Right atrium auricular region (tissue), 2 donors: ENCODE measurements around the gene SLC6A11. TPM values are rescaled to one million over a fixed set of nuclear protein-coding genes. Genes with fewer than 3 reads are reported as not detected.

Source experiments
- DNase-seq: peaks from one replicate; pipeline ENCODE4 v3.0.0-alpha.2; 2019; ENCODE audit warnings: low spot score
- H3K27ac ChIP-seq, 2 donors: fragments of 200-600 bp; sonication (generic); 1 replicate in 1 of 2; 2 replicates in 1 of 2; pipeline ENCODE4 v1.5.1; 2016 to 2019
- H3K27me3 ChIP-seq, 2 donors: fragments of 200-600 bp; sonication (generic); one replicate each; pipeline versions ENCODE4 v1.5.1 to v1.6.0; 2017 to 2019
- H3K36me3 ChIP-seq: fragments of 200-600 bp; sonication (generic); one replicate; pipeline ENCODE4 v1.5.1; 2016
- H3K4me1 ChIP-seq, 2 donors: fragments of 200-600 bp; sonication (generic); one replicate each; pipeline versions ENCODE4 v1.5.1 to v1.6.0; 2017 to 2019
- H3K4me3 ChIP-seq, 2 donors: fragments of 200-600 bp; sonication (generic); 1 replicate in 1 of 2; 2 replicates in 1 of 2; pipeline ENCODE4 v1.5.1; 2017 to 2019; ENCODE audit warnings: mild to moderate bottlenecking in 1 of 2, moderate library complexity in 1 of 2
- H3K9me3 ChIP-seq, 2 donors: fragments of 200-600 bp; sonication (generic); one replicate each; pipeline ENCODE4 v1.5.1; 2019
- CTCF ChIP-seq, 2 donors: fragments of 200-600 bp; sonication (generic); IDR thresholded peaks; one replicate each; pipeline ENCODE4 v1.5.1; 2019; ENCODE audit warnings: antibody characterized with exemption in 2 of 2
- total RNA-seq, 2 donors: library from RNA; depleted of rRNA; stranded (reverse); fragments of >200 nt; gene quantifications; one replicate each; pipeline ENCODE4 v1.1.0, GENCODE V29; 2016

SLC6A11 gene
- total RNA-seq, 2 donors from 2014 or later, result not detected

DNA sequence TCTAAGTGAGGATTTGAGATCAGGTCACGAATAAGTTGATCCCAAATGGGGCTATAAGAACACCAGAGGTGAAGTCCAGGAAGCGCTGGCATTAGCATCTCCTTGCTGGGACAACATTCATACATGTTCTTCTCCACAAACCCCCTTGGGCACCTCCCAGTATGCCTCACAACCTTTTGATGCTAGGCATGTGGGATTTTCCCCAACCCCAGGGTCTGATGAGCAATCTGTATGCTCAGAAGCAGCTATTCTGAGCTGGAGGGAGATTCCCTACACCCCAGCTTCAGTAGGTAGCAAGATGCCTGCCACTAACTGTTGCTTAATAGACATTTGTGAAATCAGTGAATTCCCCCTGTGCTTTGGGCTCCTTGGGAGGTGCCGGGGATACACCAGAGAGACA lies 32.2 kb downstream of the SLC6A11 start:
- no peak for TF ChIP-seq CTCF (IDR thresholded peaks at IDR 0.05)
- H3K9me3 ChIP-seq, result no peaks in the 10 kb centered on the region
- no peaks in the 10 kb centered on the region for H3K36me3 ChIP-seq
- H3K4me1 ChIP-seq, result no peaks in the 10 kb centered on the region
- H3K4me3 ChIP-seq, result no peak overlapping the region
- DNase-seq, result no peak
- H3K27me3 ChIP-seq, result no peaks in the 10 kb centered on the region
- H3K27ac ChIP-seq, result no peak overlapping the region

- Histone ChIP-seq H3K36me3 (no peaks in the 10 kb centered on the region), H3K27ac (no peak overlapping the region), H3K4me1 (no peaks in the 10 kb centered on the region), H3K27me3 (no peaks in the 10 kb centered on the region), H3K9me3 (no peaks in the 10 kb centered on the region), H3K4me3 (no peak overlapping the region)
- TF ChIP-seq CTCF (IDR thresholded peaks at IDR 0.05), result no peak
- DNase-seq, result no peak
Observed at GRCh38 chr3:10852066-10852808, 36.2 kb downstream of the SLC6A11 start.

DNA sequence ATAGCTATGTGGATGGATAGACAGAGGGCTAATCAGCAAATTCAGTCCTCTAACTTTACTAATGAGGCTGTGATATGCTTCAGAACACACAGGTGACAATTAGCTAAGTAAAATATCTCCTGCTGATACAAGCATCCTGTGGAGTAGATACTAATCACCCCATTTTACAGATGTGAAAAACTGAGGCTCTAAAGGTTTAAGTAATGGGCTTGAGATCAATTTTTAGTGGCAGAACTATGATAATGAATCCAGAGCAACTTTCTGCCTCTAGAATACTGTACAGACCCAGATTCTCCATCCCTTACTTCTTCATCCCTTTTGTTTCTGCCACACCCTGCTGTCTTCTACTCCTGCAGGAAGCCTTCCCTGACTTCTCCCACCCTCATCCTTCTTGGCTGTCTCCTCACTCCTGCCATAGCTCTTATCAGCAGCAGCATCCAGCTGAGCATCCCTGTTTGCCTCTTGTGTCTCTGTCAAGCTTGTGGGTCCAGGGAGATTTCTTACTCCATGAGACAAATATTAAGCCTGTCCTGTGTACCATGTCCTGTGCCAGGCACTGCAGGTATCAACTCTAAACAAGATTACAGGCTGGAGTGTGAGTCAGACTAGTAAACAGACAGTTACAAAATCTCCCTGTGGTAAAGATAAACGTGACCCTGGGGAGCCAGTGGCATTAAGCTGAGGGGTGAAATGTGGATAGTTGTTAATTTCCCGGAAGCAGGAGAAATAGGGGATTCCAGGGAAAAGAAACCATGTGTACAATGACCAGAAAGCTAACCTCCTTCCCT lies 39.2 kb downstream of the SLC6A11 start:
- TF ChIP-seq CTCF (IDR thresholded peaks at IDR 0.05), result no peak
- H3K36me3 ChIP-seq, result no peaks in the 10 kb centered on the region
- H3K27me3 ChIP-seq, result no peaks in the 10 kb centered on the region

DNA sequence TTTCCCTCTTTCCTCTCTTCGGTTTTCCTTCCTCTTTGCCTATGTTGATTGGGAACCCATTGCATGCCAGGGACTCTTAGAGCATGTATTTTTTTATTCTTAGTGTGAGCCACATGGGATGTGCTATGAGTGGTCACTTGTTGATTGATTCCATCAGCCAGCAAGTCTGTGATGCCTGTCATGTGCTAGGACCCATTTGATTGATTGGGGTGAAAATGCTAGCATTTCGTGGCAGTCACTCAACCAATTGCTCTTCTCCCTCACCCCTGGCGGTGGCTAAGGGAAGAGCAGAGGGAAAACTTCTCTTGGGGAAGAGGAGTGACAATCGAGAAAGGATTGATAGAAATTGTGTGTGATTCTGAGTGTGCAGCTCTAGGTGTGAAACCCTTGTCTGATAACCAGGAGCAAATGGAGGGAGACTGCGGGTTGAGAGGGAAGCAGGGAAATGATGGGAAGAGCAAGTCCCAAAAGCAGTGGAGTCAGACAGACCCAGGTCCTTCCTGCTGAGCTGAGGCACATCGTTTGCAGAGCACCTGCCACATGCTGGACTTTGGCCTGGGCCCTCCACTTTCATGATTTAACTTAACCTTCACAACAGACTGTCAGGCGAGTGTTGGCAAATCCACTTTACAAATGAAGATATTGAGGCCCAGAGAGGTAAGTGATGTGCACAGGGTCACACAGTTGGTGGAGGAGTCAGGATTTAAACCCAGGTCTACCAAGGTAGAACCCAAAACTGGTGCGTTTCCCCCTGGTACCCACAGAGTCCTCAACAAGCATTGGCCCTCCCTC lies 40.0 kb downstream of the SLC6A11 start:
- DNase-seq, result no peak
- no peaks in the 10 kb centered on the region for H3K27me3 ChIP-seq

More for the DNA sequence above, 39.2 kb downstream of the SLC6A11 start:
- no peak overlapping the region for H3K27ac ChIP-seq
- no peaks in the 10 kb centered on the region for H3K4me1 ChIP-seq
- H3K9me3 ChIP-seq, result no peaks in the 10 kb centered on the region
- DNase-seq, result no peak
- H3K4me3 ChIP-seq, result no peak overlapping the region

GRCh38 chr3:10857235-10857634 lies 41.2 kb downstream of the SLC6A11 start:
- Histone ChIP-seq H3K27ac (no peak overlapping the region), H3K4me1 (no peaks in the 10 kb centered on the region), H3K27me3 (no peaks in the 10 kb centered on the region), H3K4me3 (no peak overlapping the region), H3K36me3 (no peaks in the 10 kb centered on the region), H3K9me3 (no peaks in the 10 kb centered on the region)
- no peak for TF ChIP-seq CTCF (IDR thresholded peaks at IDR 0.05)
- no peak for DNase-seq

More for the DNA sequence above, 40.0 kb downstream of the SLC6A11 start:
- Histone ChIP-seq H3K36me3 (no peaks in the 10 kb centered on the region), H3K9me3 (no peaks in the 10 kb centered on the region), H3K4me1 (no peaks in the 10 kb centered on the region), H3K27ac (no peak overlapping the region), H3K4me3 (no peak overlapping the region)
- no peak for TF ChIP-seq CTCF (IDR thresholded peaks at IDR 0.05)
